HEK293T (cell line): Measurements from ENCODE around the gene GNB5.

Experiments used
- CTCF ChIA-PET: fragments of 350-600 bp; formaldehyde crosslinking; extraction: SDS; loops from one replicate; lab custom pipeline; 2021; ENCODE audit warnings: antibody characterized with exemption, inconsistent platforms; lab: Yijun Ruan, JAX
- POLR2A ChIA-PET: fragments of 350-600 bp; formaldehyde crosslinking; extraction: SDS; loops from one replicate; lab custom pipeline; 2020; ENCODE audit warnings: antibody characterized with exemption, inconsistent platforms; lab: Yijun Ruan, JAX
- DNase-seq: peaks from one replicate; pipeline ENCODE4 v3.0.0; 2012; ENCODE audit warnings: mixed read lengths; ENCODE audit errors: extremely low spot score
- ARNT ChIP-seq: fragments of 450-650 bp; IDR thresholded peaks from 2 replicates; pipeline ENCODE4 v1.6.1; 2017; ENCODE audit warnings: mild to moderate bottlenecking
- BHLHE40 ChIP-seq: fragments of 450-650 bp; IDR thresholded peaks from 2 replicates; pipeline ENCODE4 v1.6.1; 2016; ENCODE audit warnings: mild to moderate bottlenecking, moderate library complexity, borderline replicate concordance
- CTBP1 ChIP-seq: fragments of 450-650 bp; IDR thresholded peaks from 2 replicates; pipeline ENCODE4 v1.6.1; 2016; ENCODE audit warnings: borderline replicate concordance
- ELF4 ChIP-seq: fragments of 450-650 bp; IDR thresholded peaks from 2 replicates; pipeline ENCODE4 v1.6.1; 2017; ENCODE audit warnings: antibody characterized with exemption
- FOXA1 ChIP-seq: fragments of 450-650 bp; IDR thresholded peaks from 2 replicates; pipeline ENCODE4 v1.6.1; 2016; ENCODE audit warnings: mild to moderate bottlenecking
- FOXK2 ChIP-seq: fragments of 450-650 bp; IDR thresholded peaks from 2 replicates; pipeline ENCODE4 v1.6.1; 2016; ENCODE audit warnings: mild to moderate bottlenecking
- FOXM1 ChIP-seq: fragments of 450-650 bp; IDR thresholded peaks from 2 replicates; pipeline ENCODE4 v1.6.1; 2017; ENCODE audit warnings: mild to moderate bottlenecking, borderline replicate concordance
- HDGF ChIP-seq: fragments of 450-650 bp; IDR thresholded peaks from 2 replicates; pipeline ENCODE4 v1.6.1; 2017; ENCODE audit warnings: antibody characterized with exemption, borderline replicate concordance
- L3MBTL2 ChIP-seq: fragments of 450-650 bp; conservative IDR thresholded peaks from 2 replicates; pipeline ENCODE4 v1.6.1; 2016; ENCODE audit warnings: mild to moderate bottlenecking
- LEF1 ChIP-seq: fragments of 450-650 bp; IDR thresholded peaks from 2 replicates; pipeline ENCODE4 v1.6.1; 2017; ENCODE audit warnings: mild to moderate bottlenecking, borderline replicate concordance
- NFRKB ChIP-seq: fragments of 450-650 bp; IDR thresholded peaks from 2 replicates; pipeline ENCODE4 v1.6.1; 2016; ENCODE audit warnings: mild to moderate bottlenecking, moderate library complexity
- SP1 ChIP-seq: fragments of 450-650 bp; IDR thresholded peaks from 2 replicates; pipeline ENCODE4 v1.6.1; 2017
- SUZ12 ChIP-seq: fragments of 450-650 bp; IDR thresholded peaks from 2 replicates; pipeline ENCODE4 v1.6.1; 2016; ENCODE audit warnings: mild to moderate bottlenecking
- TARDBP ChIP-seq: fragments of 450-650 bp; IDR thresholded peaks from 2 replicates; pipeline ENCODE4 v1.6.1; 2016
- ZNF384 ChIP-seq: fragments of 450-650 bp; IDR thresholded peaks from 2 replicates; pipeline ENCODE4 v1.6.1; 2016
- TF ChIP-seq, protein P1 (sequence below): fragments of 450-650 bp; IDR thresholded peaks from 2 replicates; pipeline ENCODE4 v1.6.1; 2016

Gene GNB5

DNA sequence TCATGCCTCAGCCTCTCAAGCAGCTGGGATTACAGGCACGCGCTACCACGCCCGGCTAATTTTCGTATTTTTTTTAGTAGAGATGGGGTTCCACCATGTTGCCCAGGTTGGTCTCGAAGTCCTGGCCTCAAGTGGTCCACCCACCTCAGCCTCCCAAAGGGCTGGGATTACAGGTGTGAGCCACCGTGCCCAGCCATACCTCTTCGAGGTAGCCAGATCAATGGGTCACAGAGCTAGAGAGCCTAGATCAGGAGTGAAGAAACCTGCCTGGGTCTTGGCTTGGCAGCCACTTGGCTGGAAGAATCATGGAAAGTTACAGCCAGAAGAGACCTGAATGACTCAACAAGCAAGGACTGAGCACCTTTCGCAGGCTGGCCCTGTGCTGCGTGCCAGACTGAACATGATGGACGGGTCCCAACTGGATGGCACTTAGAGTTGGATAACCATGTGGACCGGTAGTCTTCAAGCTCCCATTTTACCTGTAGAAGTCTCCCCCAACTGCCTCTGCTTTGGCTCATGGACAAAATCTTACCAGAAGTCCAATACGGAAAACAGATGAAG lies 29.7 kb downstream of the GNB5 start:
- TF ChIP-seq CTBP1 (no peak), ELF4 (no peak), L3MBTL2 (no peak), NFRKB (no peak), ARNT (no peak), FOXM1 (no peak), TARDBP (no peak), FOXA1 (no peak)
- CTCF ChIA-PET: no interaction called here
- POLR2A ChIA-PET: no interaction called here
- DNase-seq: no peak

DNA sequence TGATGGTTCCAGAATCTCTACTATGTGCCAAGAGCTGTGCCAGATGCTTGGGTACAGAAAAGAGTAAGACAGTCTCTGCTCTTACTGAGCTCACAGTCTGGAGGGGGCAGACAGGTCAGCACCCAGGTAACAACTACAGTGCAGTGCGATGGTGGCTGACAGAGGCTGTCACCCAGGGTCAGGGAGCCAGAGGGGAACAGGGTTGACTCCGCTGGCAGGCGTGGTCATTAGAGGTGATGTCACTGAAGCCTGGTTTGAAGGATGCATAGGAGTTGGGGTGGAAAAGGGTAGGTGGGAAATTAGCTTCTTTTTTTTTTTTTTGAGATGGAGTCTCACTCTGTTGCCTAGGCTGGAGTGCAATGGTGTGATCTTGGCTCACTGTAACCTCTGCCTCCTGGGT lies 31.5 kb downstream of the GNB5 start:
- POLR2A ChIA-PET: no interaction called here
- DNase-seq: no peak
- TF ChIP-seq FOXA1 (no peak), CTBP1 (no peak), BHLHE40 (no peak), ZNF384 (no peak), HDGF (no peak), NFRKB (no peak), FOXK2 (no peak), FOXM1 (no peak), SUZ12 (no peak), ARNT (no peak), ELF4 (no peak), SP1 (no peak), TARDBP (no peak), LEF1 (no peak), L3MBTL2 (no peak)
- TF ChIP-seq, protein P1, sequence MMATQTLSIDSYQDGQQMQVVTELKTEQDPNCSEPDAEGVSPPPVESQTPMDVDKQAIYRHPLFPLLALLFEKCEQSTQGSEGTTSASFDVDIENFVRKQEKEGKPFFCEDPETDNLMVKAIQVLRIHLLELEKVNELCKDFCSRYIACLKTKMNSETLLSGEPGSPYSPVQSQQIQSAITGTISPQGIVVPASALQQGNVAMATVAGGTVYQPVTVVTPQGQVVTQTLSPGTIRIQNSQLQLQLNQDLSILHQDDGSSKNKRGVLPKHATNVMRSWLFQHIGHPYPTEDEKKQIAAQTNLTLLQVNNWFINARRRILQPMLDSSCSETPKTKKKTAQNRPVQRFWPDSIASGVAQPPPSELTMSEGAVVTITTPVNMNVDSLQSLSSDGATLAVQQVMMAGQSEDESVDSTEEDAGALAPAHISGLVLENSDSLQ: no peak
- CTCF ChIA-PET: no interaction called here

DNA sequence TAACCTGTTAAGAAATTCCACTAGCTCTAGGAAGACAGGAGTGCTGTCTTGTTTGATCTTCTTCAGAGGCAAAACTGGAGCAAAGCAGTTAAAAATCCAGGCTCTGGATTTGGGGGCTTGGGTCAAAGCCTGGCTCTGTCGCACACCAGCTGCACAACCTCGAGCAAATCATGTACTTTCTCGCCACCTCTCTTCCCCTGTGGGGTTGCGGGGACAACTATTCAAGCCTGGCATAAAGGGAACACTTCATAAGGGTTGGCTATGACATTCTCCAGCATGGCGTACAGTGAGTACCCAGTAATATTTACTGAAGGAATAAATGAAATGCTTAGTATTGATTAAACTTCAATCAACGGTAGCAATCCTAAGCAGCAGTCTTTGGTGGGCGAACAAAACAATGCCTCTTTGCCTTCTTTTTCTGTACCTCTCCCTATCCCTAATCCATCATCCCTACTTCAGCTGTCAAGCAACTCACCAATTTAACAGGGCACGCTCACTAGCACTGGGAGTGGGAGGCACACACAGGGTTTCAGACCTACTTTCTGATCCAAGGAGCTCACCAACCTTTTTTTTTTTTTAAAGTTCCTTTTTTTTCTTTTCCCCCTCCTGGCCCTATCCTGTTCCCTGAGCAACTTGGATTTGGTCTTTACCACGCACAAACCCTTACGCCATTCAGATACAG lies 33.0 kb downstream of the GNB5 start:
- DNase-seq: no peak
- no peak for TF ChIP-seq NFRKB
- ChIA-PET CTCF (interaction anchor here (0.6 kb wide), 2 partner anchors 50 to 81 kb away, joined by 3 read pairs; no protein-coding TSS in a partner anchor), POLR2A (interaction anchor here (1.1 kb wide), 1 partner anchor 21 kb away, joined by 3 read pairs; no protein-coding TSS in a partner anchor)

DNA sequence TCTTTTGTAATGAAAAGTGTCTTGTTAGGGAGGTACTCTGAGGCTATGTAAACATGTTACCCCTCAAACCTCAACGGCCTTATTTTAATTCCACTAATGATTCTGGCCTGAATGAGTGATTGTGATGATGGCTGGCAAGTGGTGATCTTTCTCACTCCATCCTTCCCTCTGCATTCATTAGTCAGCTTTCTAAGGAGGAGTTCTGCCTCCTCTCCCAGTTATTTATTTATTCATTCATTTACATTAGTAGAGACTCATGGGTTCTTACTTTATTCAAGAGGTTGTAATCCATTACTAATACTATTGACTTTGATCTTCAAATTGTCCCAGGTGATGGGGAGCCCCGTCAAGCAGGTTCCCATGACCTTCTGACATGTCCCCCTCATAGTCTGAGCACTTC lies 35.3 kb downstream of the GNB5 start:
- POLR2A ChIA-PET: no interaction called here
- no peak for DNase-seq
- TF ChIP-seq ZNF384: no peak
- no peak for TF ChIP-seq TARDBP
- no peak for TF ChIP-seq NFRKB
- TF ChIP-seq, protein P1: no peak
- TF ChIP-seq FOXM1: no peak
- TF ChIP-seq LEF1: no peak
- no peak for TF ChIP-seq FOXA1
- no peak for TF ChIP-seq SP1
- no peak for TF ChIP-seq SUZ12
- no peak for TF ChIP-seq CTBP1
- TF ChIP-seq FOXK2: no peak
- CTCF ChIA-PET: no interaction called here

DNA sequence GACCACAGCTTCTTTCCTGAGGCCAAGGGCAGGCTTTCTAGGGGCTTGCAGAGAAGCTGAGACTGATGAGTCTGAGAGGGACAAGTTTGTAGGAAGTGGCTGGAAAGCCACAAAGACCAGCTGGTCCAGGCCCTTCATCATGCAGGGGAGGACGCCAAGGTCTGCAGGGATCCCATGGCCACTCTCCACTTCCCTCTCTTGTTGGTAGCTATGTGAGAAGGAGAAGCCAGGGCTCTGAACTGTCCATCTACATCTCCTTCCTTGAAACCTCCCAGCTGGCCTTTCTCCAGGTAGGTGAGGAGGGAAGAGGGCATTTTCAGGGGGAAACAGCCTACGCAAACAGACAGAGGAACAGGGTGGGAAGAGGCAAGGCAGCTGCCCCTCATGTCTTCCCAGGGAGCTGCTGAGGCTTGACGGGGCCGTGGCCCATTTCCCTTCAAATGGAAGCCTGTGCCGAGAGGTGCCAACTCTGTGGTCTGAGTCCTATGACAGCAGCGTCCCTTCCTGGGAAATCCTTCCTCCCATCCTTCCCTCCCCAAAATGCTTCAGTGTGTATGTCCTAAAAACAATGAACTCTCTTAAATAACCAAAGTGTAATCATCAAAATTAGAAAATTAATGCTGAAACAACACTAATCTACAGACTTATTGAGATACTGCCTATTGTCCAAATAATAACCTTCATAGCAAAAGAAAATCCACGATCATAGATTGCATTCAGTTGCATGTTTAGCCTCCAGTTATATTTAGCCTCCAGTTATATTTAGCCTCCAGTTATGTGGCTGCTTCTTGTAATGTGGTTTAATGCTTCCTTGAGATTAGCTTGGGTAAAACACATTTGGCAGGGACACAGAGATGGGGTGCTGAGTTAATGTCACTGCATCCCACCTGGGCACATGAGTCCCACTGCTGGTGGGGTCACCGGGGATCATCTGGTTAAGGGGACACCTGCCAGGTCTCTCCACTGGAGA lies 36.0 kb downstream of the GNB5 start:
- CTCF ChIA-PET: no interaction called here
- no peak for DNase-seq
- POLR2A ChIA-PET: no interaction called here
- TF ChIP-seq HDGF (no peak), LEF1 (no peak), ZNF384 (no peak), FOXA1 (no peak)
- TF ChIP-seq, protein P1: no peak
